Kidney capillary endothelial cell (primary cell): Measurements from ENCODE around the gene HOXD10.

ENCODE experiments used
- DNase-seq: peaks from one replicate; pipeline ENCODE4 v3.0.0-alpha.2; 2018; ENCODE audit warnings: low spot score

HOXD10 gene

DNA sequence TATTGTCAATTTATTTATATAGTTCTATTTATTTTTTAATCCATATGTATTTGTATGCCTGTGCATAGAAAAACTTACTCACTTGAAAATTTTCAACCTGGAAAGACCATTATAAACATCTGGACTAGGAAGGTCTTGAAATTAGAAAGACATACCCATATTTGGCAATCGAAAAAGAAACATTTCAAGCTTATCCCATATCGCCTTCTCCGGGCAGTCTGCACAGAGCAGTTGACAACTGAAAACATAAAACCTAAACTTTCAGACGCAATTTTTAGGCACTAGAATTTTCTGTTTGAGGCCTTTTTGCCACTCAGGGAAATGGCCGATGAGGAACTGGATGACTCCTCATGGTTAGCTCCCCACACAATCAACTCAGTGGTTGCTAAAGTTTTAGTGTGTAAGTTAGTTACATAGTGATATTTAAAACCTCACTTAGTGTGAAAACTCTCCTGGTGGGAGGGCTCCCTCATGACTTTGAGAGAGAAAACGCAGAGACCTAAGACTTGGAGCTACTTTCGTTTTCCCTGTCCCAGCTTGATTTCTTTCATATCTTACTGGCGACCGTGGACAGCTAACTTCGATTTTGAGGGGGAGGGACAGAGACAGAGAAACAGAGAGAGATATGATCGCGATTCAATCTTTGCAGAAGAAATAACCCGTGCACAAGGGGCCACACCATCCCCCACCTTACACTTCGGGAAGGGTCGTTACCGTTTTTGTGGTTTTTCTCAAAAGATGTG is 20.2 kb upstream of the HOXD10 start:
- DNase-seq, result no peak

GRCh38 chr2:176096986-176097819 is 19.4 kb upstream of the HOXD10 start:
- DNase-seq, result peak; percentile 46

- DNase-seq, result no peak
These were observed 18.7 kb upstream of the HOXD10 start for GRCh38 chr2:176097820-176098365.

DNA sequence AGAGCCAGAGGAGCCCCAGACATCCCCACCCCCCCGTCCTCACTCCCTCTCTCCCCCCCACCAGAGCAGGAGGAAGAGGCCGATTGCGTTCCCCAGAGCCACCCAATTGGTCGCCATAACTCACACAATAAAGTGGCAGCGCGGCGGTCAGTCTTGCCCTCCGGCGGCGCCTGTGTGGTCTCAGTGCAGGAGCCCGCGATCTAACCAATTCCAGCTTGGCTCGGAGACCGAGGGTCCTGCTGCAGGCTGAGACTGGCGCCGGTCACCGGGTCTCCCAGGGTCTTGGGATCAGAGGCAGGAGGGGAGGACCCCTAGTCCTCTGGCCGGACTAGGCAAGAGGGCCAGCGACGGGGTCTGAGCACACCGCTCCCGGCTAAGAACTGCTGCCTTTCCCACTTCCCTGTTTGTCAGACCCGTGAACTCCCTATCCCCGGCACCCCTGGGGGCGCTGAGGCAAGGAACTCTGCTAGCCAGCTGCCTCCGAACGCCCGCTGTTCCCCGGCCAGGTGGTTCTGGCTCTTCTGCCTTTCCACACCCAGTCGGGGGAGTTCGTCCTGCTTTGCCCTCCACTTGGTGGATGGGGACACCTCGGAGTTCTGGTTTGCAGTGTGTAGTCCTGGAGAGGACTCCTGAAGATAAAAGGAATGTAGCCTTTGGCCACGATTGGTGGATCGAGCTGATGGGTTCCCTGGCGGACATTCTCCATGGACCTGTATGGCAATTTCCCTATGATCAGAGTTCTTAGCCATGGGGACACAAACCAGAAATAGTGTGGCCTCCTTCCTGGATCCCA is 18.0 kb upstream of the HOXD10 start:
- DNase-seq, result no peak

DNA sequence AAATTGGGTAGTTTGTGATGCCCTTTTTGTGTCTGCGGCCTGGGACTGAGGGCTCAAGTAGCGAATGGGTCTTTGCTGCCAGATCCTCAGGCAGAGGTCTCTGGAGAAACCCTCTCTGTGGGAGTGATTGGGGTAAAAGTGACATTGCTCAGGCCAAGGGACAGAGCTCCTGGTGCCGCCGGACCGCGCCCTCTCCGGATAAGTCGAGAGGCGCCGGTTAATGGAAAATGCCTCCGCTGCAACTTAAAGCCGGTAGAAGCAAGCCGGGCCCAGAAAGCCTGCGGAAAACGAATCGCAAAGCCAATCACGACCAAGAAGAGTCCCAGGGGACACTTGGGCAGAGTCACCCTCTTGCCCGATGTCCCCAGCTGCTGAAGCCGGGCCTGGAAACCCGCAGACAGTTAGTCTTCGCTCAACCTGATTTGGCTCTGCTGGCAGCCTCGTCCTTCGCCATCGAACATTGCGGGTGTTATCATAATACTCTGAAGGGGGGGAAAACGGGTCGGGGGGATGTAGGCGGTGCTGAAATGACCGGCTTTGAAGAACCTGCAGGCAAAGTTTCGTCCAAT is 17.3 kb upstream of the HOXD10 start:
- no peak for DNase-seq

GRCh38 chr2:176099728-176100546 is 16.6 kb upstream of the HOXD10 start, which contains the start of gene HOXD12:
Gene HOXD12, plus strand, starts transcription at chr2:176099795. Its CDS starts 7 bp downstream, at chr2:176099802.
- DNase-seq, result no peak

DNA sequence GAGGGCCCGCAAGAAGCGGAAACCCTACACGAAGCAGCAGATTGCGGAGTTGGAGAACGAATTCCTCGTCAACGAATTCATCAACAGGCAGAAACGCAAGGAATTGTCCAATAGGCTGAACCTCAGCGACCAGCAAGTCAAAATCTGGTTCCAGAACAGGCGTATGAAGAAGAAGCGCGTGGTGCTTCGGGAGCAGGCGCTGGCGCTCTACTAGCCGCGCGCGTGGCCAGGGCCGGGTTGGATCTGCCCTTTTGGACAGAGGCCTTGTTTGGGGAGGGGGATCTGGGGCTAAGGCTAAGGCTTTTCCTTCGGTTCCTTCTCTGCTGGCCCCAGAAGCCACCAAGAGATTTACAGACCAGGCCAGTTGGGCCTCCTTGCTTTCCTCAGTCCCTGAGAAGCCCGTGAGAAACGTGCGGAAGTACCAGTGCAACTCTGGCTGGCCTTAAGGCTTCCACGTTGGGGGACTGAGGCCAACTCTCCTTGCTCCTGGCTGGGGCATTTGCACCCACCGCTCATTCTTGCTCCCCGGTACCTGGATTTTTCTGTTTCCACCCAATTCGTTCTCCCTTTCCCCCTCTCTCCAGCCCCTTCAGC is 15.9 kb upstream of the HOXD10 start:
- DNase-seq, result no peak

DNA sequence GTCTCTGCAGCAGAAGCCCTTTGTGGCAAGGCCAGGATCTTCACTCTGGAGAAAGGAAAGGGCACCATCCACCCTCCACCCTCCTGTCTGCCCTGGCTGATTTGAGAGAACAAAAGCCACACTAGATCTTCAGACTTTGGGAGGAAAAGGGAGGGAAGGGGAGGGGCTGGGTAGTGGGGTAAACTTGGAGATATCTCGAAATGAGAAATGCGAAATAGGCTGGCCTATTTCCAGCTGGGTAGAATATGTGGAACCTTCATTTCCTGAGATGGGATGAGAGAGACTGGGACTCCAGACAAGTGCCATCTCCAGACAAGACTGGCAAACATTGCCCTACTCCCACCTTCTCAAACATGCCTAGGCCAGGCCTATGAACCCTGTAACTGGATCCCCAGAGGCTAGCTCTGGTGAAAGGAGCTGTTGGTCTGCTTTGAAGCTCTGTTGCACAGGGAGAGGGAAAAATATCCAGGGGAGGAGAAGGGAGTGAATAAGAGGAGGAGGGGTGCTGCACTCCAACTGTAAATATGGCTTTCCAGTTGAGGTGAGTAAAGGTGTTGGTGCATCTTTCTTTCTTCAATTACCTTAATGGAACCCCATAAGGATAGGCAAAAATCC is 15.3 kb upstream of the HOXD10 start:
- DNase-seq, result no peak

GRCh38 chr2:176101842-176102241 is 14.7 kb upstream of the HOXD10 start:
- DNase-seq, result no peak

GRCh38 chr2:176102309-176102866 is 14.2 kb upstream of the HOXD10 start:
- DNase-seq, result no peak

DNA sequence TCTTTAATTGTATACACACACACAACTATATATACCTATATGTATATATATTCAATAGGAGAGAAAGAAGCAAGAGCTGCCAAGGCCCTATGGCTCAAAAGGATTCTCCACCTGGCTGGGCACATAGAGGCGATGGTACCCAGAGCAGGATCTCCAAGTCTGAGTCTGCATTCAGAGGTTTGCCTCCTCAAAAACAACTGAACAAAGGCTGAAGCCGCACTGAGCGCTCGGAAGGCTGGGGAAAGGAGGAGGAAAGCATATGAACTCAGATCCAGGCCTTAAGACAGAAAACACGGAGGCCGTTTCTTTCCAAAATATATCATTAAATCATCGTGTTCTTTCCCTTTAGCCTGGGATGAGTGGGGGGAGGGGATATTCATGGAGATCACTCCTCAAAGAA is 13.4 kb upstream of the HOXD10 start:
- DNase-seq, result no peak

DNA sequence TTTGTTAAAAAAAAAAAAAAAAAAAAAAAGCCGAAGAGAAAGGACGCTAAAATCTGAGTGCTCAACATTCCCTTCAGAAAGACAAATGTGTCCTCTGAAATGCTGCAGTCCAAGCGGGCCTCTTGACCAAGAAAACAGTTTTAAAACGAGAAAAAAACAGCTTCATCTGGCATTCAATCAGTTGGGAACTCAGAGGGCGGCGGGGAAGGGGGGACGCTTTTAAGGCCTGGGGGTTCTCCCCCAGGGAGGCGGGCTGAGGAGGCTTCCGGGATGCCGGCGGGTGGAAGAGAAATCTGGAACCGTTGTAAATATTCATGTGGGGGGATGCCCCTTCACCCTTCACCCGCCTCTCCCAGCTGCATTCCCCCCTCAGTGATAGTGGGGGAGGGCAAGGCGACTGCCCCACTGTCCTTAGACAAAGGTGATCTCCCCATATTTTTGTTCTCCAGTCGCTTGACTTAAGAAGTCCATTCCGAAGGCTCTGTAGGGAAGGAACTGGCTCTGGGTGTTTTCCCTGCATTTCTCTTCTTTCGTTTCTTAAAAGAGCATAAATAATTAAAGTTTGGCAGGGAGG is 12.7 kb upstream of the HOXD10 start:
- no peak for DNase-seq

DNA sequence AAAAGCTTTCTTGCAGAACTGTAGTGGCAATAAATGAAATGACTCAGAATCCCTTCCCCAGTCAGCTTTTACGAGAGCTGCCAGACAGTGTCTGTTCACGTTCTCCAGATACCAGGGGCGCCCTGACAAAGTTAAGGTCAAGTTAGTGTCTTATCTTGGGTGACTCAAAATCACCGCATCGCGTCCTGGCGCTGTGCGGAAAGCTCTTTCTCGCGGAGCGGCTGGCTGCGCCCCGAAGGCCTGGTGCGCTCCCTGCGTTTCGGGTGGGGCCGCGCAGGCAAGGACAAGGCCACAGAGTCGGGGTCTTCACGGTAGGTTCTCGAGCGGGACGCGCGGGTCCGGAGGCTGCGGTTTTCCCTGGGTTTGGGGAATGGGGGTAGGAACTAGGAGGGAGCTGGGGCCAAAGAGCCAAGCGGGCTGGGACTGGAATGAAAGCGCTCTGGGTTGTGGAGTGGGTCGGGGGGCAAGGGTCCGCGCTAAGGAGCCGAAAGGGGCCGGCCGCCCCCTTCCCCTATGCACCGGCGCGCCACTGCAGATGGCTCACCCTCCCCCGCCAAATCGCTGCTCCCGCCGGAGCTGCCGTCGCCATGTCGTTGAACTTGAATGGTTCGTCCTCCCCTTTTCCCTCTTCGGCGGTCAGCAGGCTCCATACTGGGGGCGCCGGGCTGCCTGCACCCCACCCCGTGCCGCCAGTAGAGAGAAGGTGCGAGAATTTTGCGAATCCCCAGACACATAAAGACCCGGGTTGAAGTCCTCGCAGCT is 12.1 kb upstream of the HOXD10 start:
- DNase-seq, result no peak

GRCh38 chr2:176105078-176105729 is 11.4 kb upstream of the HOXD10 start:
- no peak for DNase-seq

DNA sequence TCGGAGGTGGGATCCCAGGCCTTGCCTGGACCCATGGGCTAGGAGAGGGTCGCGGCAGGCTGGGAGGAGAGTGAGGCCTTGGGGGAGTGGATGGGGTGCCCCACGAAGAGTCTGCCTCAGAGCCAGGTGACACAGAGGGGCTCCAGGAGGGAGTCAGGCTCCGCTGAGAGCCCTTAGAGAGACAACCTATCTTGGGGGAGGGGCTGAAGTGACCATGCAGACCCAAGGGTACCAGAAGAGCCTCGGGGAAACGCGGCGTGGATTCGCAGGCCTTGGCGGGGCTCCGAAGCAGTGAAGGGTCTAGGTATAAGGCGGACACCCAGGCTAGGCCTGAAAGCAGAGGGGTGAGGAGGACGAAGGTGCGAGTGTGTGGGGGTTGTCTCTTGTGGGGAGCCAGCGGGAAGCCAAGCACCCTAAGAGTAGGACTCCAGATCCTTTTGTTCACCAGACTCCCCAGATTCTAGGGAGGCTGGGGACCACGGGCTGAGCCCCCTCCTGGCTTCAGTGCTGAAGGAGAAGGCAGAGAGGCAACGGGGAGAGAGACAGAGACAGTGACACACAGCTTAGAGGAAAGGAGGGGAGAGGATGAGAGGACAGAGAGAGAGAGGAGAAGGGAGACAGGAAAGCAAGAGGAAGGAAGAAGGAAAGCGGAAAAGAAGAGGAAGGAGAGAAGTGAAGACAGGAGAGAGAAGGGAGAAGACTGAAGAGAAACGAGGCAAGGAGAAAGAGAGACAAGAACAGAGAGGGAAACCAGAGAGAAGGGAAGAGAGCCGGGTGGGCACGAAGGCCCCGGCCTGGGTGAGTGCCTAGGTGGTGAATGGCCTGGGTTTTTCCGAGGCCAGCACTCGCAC is 10.6 kb upstream of the HOXD10 start:
- DNase-seq, result no peak

GRCh38 chr2:176106581-176107539 is 9.7 kb upstream of the HOXD10 start, which contains the start of gene HOXD11:
Gene HOXD11, plus strand, starts transcription at chr2:176107280. Its CDS starts 76 bp downstream, at chr2:176107356.
- DNase-seq, result no peak
